ENCODE results near the gene PMVK. TPM values are rescaled to one million over a fixed set of nuclear protein-coding genes. Genes with fewer than 3 reads are reported as not detected.

The PMVK gene
- total and polyA plus RNA-seq, 2 of the 4 experiments (the other 2 are of a cell fraction) = 9.0 to 28.1 TPM

DNA sequence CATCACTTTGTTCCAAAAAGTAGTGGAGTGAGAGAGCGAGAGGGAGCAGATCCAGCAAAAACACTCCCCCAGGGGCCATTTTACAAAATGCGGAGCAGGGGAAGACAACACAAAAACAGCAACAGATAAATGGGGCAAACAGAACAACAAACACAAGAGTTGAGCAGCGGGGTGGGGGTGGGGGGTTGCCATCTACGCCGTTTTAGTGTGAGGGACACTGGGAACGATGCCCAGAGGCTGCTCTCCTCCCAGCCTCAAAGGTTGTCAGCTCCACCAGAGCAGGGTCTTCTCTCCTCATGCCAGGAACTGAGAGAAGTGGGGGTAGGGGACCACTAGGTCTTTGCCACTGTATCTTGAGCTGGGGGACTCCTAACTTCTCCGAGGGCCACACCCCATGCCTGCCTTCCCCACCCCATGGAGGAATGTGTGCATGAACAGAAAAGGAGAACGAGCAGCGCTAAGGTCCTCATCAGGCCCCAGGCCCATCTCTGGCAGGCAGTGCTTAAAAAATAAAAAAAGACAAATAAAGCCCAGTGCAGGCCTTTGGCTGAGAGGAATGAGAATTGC, 20.7 kb upstream of the PMVK start:
- Histone ChIP-seq H3K9ac (ENCODE audit: low read depth, low read length) (no peak overlapping the region), H2BK120ac (ENCODE audit: low read depth, low read length) (no peak overlapping the region), H3K56ac (ENCODE audit: extremely low read depth, insufficient read depth, low read length) (no peak overlapping the region), H3K9me3 (ENCODE audit: control insufficient read depth, insufficient read depth, low read length) (no peaks in the 10 kb centered on the region), H4K91ac (ENCODE audit: insufficient read depth, low read depth, low read length) (no peak overlapping the region), H2BK5ac (ENCODE audit: low read depth, low read length, poor library complexity, severe bottlenecking) (no peak overlapping the region), H4K5ac (ENCODE audit: low read depth, low read length) (no peak overlapping the region), H3K23ac (ENCODE audit: low read depth, low read length) (no peak overlapping the region), H3K4me1 (ENCODE audit: control insufficient read depth, insufficient read depth, low read length) (peaks cover 16% of the 10 kb centered on the region), H2AFZ (replicated peaks; ENCODE audit: low read length, poor library complexity) (peak overlapping the region; percentile 5), H4K20me1 (ENCODE audit: insufficient read depth, low read length) (peaks cover 17% of the 10 kb centered on the region), H2AK5ac (ENCODE audit: low read depth, low read length) (peak overlapping the region; percentile 8; the same call in 1 of the 2 replicates), H2BK20ac (ENCODE audit: low read depth, low read length) (no peak overlapping the region), H3K27me3 (ENCODE audit: control insufficient read depth, insufficient read depth, low read length) (no peaks in the 10 kb centered on the region), H3K4me3 (ENCODE audit: insufficient read depth, low read depth, low read length) (no peak overlapping the region), H3K4me2 (ENCODE audit: low read depth, low read length) (no peak overlapping the region), H2AK9ac (replicated peaks; ENCODE audit: low read depth, low read length, poor library complexity) (no peak overlapping the region), H3K14ac (replicated peaks; ENCODE audit: low read depth, low read length) (no peak overlapping the region), H3K4ac (ENCODE audit: low read depth, low read length) (no peak overlapping the region), H2BK15ac (ENCODE audit: low read depth, low read length) (no peak overlapping the region), H3K27ac (ENCODE audit: insufficient read depth, low read length) (no peak overlapping the region), H3K18ac (ENCODE audit: low read depth, low read length) (no peak overlapping the region), H4K8ac (ENCODE audit: low read depth in 2 of 2, low read length in 2 of 2) (no peak overlapping the region; a peak in 2 of 4 replicates), H3K9me1 (ENCODE audit: insufficient read depth, low read length) (peaks cover 9% of the 10 kb centered on the region), H3K79me1 (ENCODE audit: low read depth in 1 of 2, low read length in 2 of 2) (peaks cover 18 to 60% of the 10 kb centered on the region in 2 experiments; a peak in 3 of 4 replicates), H3K36me3 (ENCODE audit: control insufficient read depth, insufficient read depth, low read length) (peaks cover 11% of the 10 kb centered on the region)
- dilution Hi-C loops (cut with HindIII; ENCODE audit: low sequenced_read_pairs, unreplicated experiment) = no loop called here
- intact Hi-C loops (cut with micrococcal nuclease) = loop anchor here (5.0 kb wide), 1 partner anchor 105 kb away; the partner anchor contains the start of gene EFNA4
- in situ Hi-C loops (cut with MboI; ENCODE audit: low sequenced_read_pairs) = loop anchor here (10.0 kb wide), 1 partner anchor 98 kb away; the partner anchor contains the start of gene ADAM15
- ATAC-seq (ENCODE audit: low read depth) (no peak), DNase-seq (no peak)
- ChIA-PET CTCF (no interaction called here), POLR2A (ENCODE audit: unreplicated experiment) (interaction anchor here (0.6 kb wide), 1 partner anchor 28 kb away, joined by 11 read pairs; no protein-coding TSS in a partner anchor)
- WGBS, 2 experiments (ENCODE audit: extremely low coverage in 2 of 2, insufficient read length in 1 of 2) = no CpG with 5 or more reads among the region's 9 CpGs
- TF ChIP-seq FOS (IDR thresholded peaks at IDR 0.05; ENCODE audit: low read depth, low read length) (no peak), MAFK (IDR thresholded peaks at IDR 0.05; ENCODE audit: low read depth, low read length) (no peak), USF2 (IDR thresholded peaks at IDR 0.05; ENCODE audit: low read depth, low read length) (no peak), CHD1 (IDR thresholded peaks at IDR 0.05; ENCODE audit: low read depth, low read length) (no peak), NFE2L2 (IDR thresholded peaks at IDR 0.05; ENCODE audit: low read depth, low read length) (no peak), RFX5 (IDR thresholded peaks at IDR 0.05; ENCODE audit: low read depth, low read length) (no peak), BHLHE40 (IDR thresholded peaks at IDR 0.05; ENCODE audit: low read depth, low read length) (no peak), MXI1 (IDR thresholded peaks at IDR 0.05; ENCODE audit: borderline replicate concordance, low read depth, low read length) (no peak), POLR2A (IDR thresholded peaks at IDR 0.05; ENCODE audit: low read depth, low read length) (no peak), CTCF (conservative IDR thresholded peaks at IDR 0.05; ENCODE audit: low read depth, low read length) (no peak), SMC3 (IDR thresholded peaks at IDR 0.05; ENCODE audit: low read depth, low read length) (no peak), RCOR1 (IDR thresholded peaks at IDR 0.05; ENCODE audit: insufficient replicate concordance, low read length) (no peak), CEBPB (IDR thresholded peaks at IDR 0.05; ENCODE audit: low read depth, low read length) (no peak), RAD21 (IDR thresholded peaks at IDR 0.05; ENCODE audit: low read length) (no peak), MAZ (IDR thresholded peaks at IDR 0.05; ENCODE audit: borderline replicate concordance, low read depth, low read length) (no peak)
- no TSS peak for BruUV-seq (replicated peaks)

Measured in IMR-90 (cell line).